DMS153 (cell line): ENCODE results near the gene PINK1.
"Not testable (repeated sequence)": the region's sequence is repeated elsewhere in the genome, so short reads cannot be mapped to it uniquely, and the experiment has no call there.

Experiments
- DNase-seq: peaks from one replicate; lab custom pipeline; 2025; lab: John Stamatoyannopoulos, UW

Gene PINK1

GRCh38 chr1:20648438-20648837, 15.2 kb downstream of the PINK1 start:
- DNase-seq = no peak

GRCh38 chr1:20648946-20649345, 15.7 kb downstream of the PINK1 start:
- DNase-seq = no peak

- DNase-seq = no peak
Measured at GRCh38 chr1:20652300-20652699, 19.0 kb downstream of the PINK1 start.

GRCh38 chr1:20654104-20654690, 20.9 kb downstream of the PINK1 start:
- DNase-seq = no peak

- DNase-seq = no peak
Measured at GRCh38 chr1:20657024-20657423, 23.8 kb downstream of the PINK1 start.

GRCh38 chr1:20658166-20658915, 25.1 kb downstream of the PINK1 start:
- DNase-seq = no peak

GRCh38 chr1:20660363-20660762, 27.1 kb downstream of the PINK1 start:
- DNase-seq = no peak

GRCh38 chr1:20660847-20661206, 27.6 kb downstream of the PINK1 start:
- no peak for DNase-seq

GRCh38 chr1:20661207-20662109, 28.2 kb downstream of the PINK1 start, which contains the start of gene DDOST:
TSS of gene DDOST (minus strand) at chr1:20661369. CDS start at chr1:20661350, 19 bp downstream.
- peak; percentile 100 for DNase-seq

GRCh38 chr1:20662110-20662475, 28.8 kb downstream of the PINK1 start:
- no peak for DNase-seq

GRCh38 chr1:20663365-20663764, 30.1 kb downstream of the PINK1 start:
- no peak for DNase-seq

- no peak for DNase-seq
Measured at GRCh38 chr1:20663969-20664715, 30.9 kb downstream of the PINK1 start.

- DNase-seq = no peak
Measured at GRCh38 chr1:20665726-20666125, 32.5 kb downstream of the PINK1 start.

- no peak for DNase-seq
Measured at GRCh38 chr1:20666146-20666545, 32.9 kb downstream of the PINK1 start.

- DNase-seq = no peak
Measured at GRCh38 chr1:20666804-20667203, 33.5 kb downstream of the PINK1 start.

- DNase-seq = no peak
Measured at GRCh38 chr1:20668581-20668980, 35.3 kb downstream of the PINK1 start.

- no peak for DNase-seq
Measured at GRCh38 chr1:20670936-20671335, 37.7 kb downstream of the PINK1 start.

GRCh38 chr1:20672265-20672632, 39.0 kb downstream of the PINK1 start:
- DNase-seq = no peak

- DNase-seq = not testable (repeated sequence)
Measured at GRCh38 chr1:20673626-20674025, 40.4 kb downstream of the PINK1 start.

- DNase-seq = no peak
Measured at GRCh38 chr1:20678599-20678998, 45.3 kb downstream of the PINK1 start.

- DNase-seq = no peak
Measured at GRCh38 chr1:20680269-20680668, 47.0 kb downstream of the PINK1 start.

- DNase-seq = no peak
Measured at GRCh38 chr1:20681999-20682398, 48.7 kb downstream of the PINK1 start.
